ENCODE measurements around the gene PDLIM5. TPM values are rescaled to one million over a fixed set of nuclear protein-coding genes. Genes with fewer than 3 reads are reported as not detected.

The PDLIM5 gene
- total and polyA plus RNA-seq, 9 donors: 24.9 to 160 (median 87.8) TPM

- H3K4me1 ChIP-seq (ENCODE audit: insufficient read depth): peaks cover 5% of the 10 kb centered on the region
- H3K27me3 ChIP-seq: no peaks in the 10 kb centered on the region
- intact Hi-C loops (cut with DNase I): no loop called here
- no peaks in the 10 kb centered on the region for H3K9me3 ChIP-seq
- DNase-seq: no peak
- H3K27ac ChIP-seq: no peak overlapping the region
- H3K4me3 ChIP-seq: no peak overlapping the region
- no peaks in the 10 kb centered on the region for H3K36me3 ChIP-seq
- no peak for TF ChIP-seq POLR2A (IDR thresholded peaks at IDR 0.05)
- no peak for TF ChIP-seq CTCF (IDR thresholded peaks at IDR 0.05)
- TF ChIP-seq EP300 (IDR thresholded peaks at IDR 0.05): no peak
- 20 to 26% (median 24%) methylated on average over 2 of the region's 2 CpGs for WGBS, 3 donors
Observed at GRCh38 chr4:94545296-94545695, 93.6 kb downstream of the PDLIM5 start.

- intact Hi-C loops (cut with DNase I): no loop called here
- Histone ChIP-seq H3K27ac (no peak overlapping the region), H3K4me3 (no peak overlapping the region), H3K27me3 (no peaks in the 10 kb centered on the region), H3K9me3 (no peaks in the 10 kb centered on the region), H3K4me1 (ENCODE audit: insufficient read depth) (peaks cover 5% of the 10 kb centered on the region), H3K36me3 (no peaks in the 10 kb centered on the region)
- WGBS, 3 donors: 97 to 98% (median 97%) methylated on average over 3 of the region's 3 CpGs
- no peak for DNase-seq
- TF ChIP-seq EP300 (IDR thresholded peaks at IDR 0.05): no peak
- TF ChIP-seq CTCF (IDR thresholded peaks at IDR 0.05): no peak
- TF ChIP-seq POLR2A (IDR thresholded peaks at IDR 0.05): no peak
Observed at GRCh38 chr4:94546949-94547348, 95.2 kb downstream of the PDLIM5 start.

- Histone ChIP-seq H3K27ac (peak overlapping the region in 1 of 2 donors; percentile 4), H3K4me1 (ENCODE audit: insufficient read depth) (peaks cover 5% of the 10 kb centered on the region), H3K27me3 (no peaks in the 10 kb centered on the region), H3K9me3 (no peaks in the 10 kb centered on the region), H3K4me3 (no peak overlapping the region), H3K36me3 (no peaks in the 10 kb centered on the region)
- DNase-seq: no peak
- intact Hi-C loops (cut with DNase I): no loop called here
- 5 to 8% (median 5%) methylated on average over 1 of the region's 1 CpG for WGBS, 3 donors
- no peak for TF ChIP-seq EP300 (IDR thresholded peaks at IDR 0.05)
- TF ChIP-seq CTCF (IDR thresholded peaks at IDR 0.05): no peak
- no peak for TF ChIP-seq POLR2A (IDR thresholded peaks at IDR 0.05)
Observed at GRCh38 chr4:94548571-94548970, 96.8 kb downstream of the PDLIM5 start.

GRCh38 chr4:94550352-94550751 is 98.6 kb downstream of the PDLIM5 start:
- no peak for TF ChIP-seq CTCF (IDR thresholded peaks at IDR 0.05)
- no peak for TF ChIP-seq POLR2A (IDR thresholded peaks at IDR 0.05)
- TF ChIP-seq EP300 (IDR thresholded peaks at IDR 0.05): no peak
- intact Hi-C loops (cut with DNase I): no loop called here
- DNase-seq: no peak
- Histone ChIP-seq H3K9me3 (no peaks in the 10 kb centered on the region), H3K36me3 (no peaks in the 10 kb centered on the region), H3K27ac (no peak overlapping the region), H3K4me1 (ENCODE audit: insufficient read depth) (peaks cover 5% of the 10 kb centered on the region), H3K4me3 (no peak overlapping the region), H3K27me3 (no peaks in the 10 kb centered on the region)
- WGBS, 3 donors: 63 to 79% (median 76%) methylated on average over 1 of the region's 1 CpG
